GM23338 (cell line): ENCODE measurements around the gene GLE1. TPM values are rescaled to one million over a fixed set of nuclear protein-coding genes. Genes with fewer than 3 reads are reported as not detected.

Source experiments
- ATAC-seq: fragments of 200-7000 bp; cut with Tn5 transposase; 3 replicates; pipeline ENCODE4 v1.9.1; 2020
- DNase-seq: peaks from one replicate; pipeline ENCODE4 v3.0.0-alpha.2; 2015; ENCODE audit warnings: low spot score
- H2AFZ ChIP-seq: fragments of 200-600 bp; sonication (generic); 2 replicates; pipeline ENCODE4 v1.8.0; 2016; ENCODE audit warnings: antibody characterized with exemption, mild to moderate bottlenecking, moderate library complexity
- H3F3A ChIP-seq: fragments of 200-600 bp; sonication (generic); replicated peaks from 2 replicates; pipeline ENCODE4 v1.8.0; 2017; ENCODE audit warnings: antibody characterized with exemption, mixed run types, low read depth
- H3K27ac ChIP-seq: fragments of 200-600 bp; sonication (generic); 2 replicates; pipeline ENCODE4 v1.6.1; 2016; ENCODE audit warnings: low read depth
- H3K27me3 ChIP-seq: fragments of 200-600 bp; sonication (generic); 2 replicates; pipeline ENCODE4 v1.8.0; 2016; ENCODE audit warnings: mild to moderate bottlenecking, mixed run types, moderate library complexity; ENCODE audit not compliant: insufficient read depth
- H3K36me3 ChIP-seq: fragments of 200-600 bp; sonication (generic); 2 replicates; pipeline ENCODE4 v1.8.0; 2016; ENCODE audit warnings: mild to moderate bottlenecking; ENCODE audit not compliant: insufficient read depth
- H3K4me1 ChIP-seq: fragments of 200-600 bp; sonication (generic); 2 replicates; pipeline ENCODE4 v1.8.0; 2016; ENCODE audit warnings: mild to moderate bottlenecking, moderate library complexity; ENCODE audit not compliant: insufficient read depth
- H3K4me2 ChIP-seq: fragments of 200-600 bp; sonication (generic); 2 replicates; pipeline ENCODE4 v1.7.1; 2017; ENCODE audit warnings: mixed run types
- H3K4me3 ChIP-seq: fragments of 200-600 bp; sonication (generic); 2 replicates; pipeline ENCODE4 v1.6.1; 2016; ENCODE audit warnings: mixed run types
- H3K79me2 ChIP-seq: fragments of 200-600 bp; sonication (generic); replicated peaks from 2 replicates; pipeline ENCODE4 v1.8.0; 2017; ENCODE audit warnings: mild to moderate bottlenecking; ENCODE audit not compliant: insufficient read depth
- H3K9me2 ChIP-seq: fragments of 200-600 bp; sonication (generic); 2 replicates; pipeline ENCODE4 v1.8.0; 2017; ENCODE audit not compliant: insufficient read depth
- H4K20me1 ChIP-seq: fragments of 200-600 bp; sonication (generic); replicated peaks from 2 replicates; pipeline ENCODE4 v1.8.0; 2017; ENCODE audit warnings: mild to moderate bottlenecking; ENCODE audit not compliant: insufficient read depth
- H3K27ac Mint-ChIP-seq: 2 replicates; pipeline ENCODE4 v1.8.0; 2020; ENCODE audit warnings: inconsistent platforms, mild to moderate bottlenecking, moderate library complexity, mixed read lengths
- H3K27me3 Mint-ChIP-seq: 3 replicates; pipeline ENCODE4 v1.8.0; 2022; ENCODE audit warnings: low read depth, mild to moderate bottlenecking, moderate library complexity, mixed read lengths, inconsistent platforms; ENCODE audit not compliant: insufficient read depth, poor library complexity
- H3K36me3 Mint-ChIP-seq: 3 replicates; pipeline ENCODE4 v1.8.0; 2021; ENCODE audit warnings: low read depth, mild to moderate bottlenecking, inconsistent platforms, moderate library complexity, mixed read lengths
- H3K4me1 Mint-ChIP-seq: 3 replicates; pipeline ENCODE4 v1.8.0; 2020; ENCODE audit warnings: mild to moderate bottlenecking, inconsistent platforms, mixed read lengths
- H3K4me3 Mint-ChIP-seq: 3 replicates; pipeline ENCODE4 v1.8.0; 2021; ENCODE audit warnings: moderate library complexity, mild to moderate bottlenecking, inconsistent platforms, mixed read lengths
- H3K9me3 Mint-ChIP-seq: 3 replicates; pipeline ENCODE4 v1.8.0; 2020; ENCODE audit warnings: moderate library complexity, mild to moderate bottlenecking, inconsistent platforms, mixed read lengths
- CREB1 ChIP-seq: fragments of 250-450 bp; sonication (Bioruptor Pico); IDR thresholded peaks from 2 replicates; pipeline ENCODE4 v1.5.0; 2020; ENCODE audit warnings: low read depth, mild to moderate bottlenecking, moderate library complexity
- CTCF ChIP-seq, 2 experiments: fragments of 200-600 bp in 1 of 2; sonication (generic) in 1 of 2; conservative IDR thresholded peaks; 2 replicates each; pipeline versions ENCODE4 v1.5.1 to v1.6.1; 2016 to 2017; ENCODE audit warnings: antibody characterized with exemption in 2 of 2, low read depth in 2 of 2, mild to moderate bottlenecking in 2 of 2, moderate library complexity in 1 of 2
- EZH2 ChIP-seq: fragments of 200-600 bp; sonication (generic); IDR thresholded peaks from one replicate; pipeline ENCODE4 v1.8.0; 2017; ENCODE audit warnings: antibody characterized with exemption, mild to moderate bottlenecking, low read depth; ENCODE audit not compliant: unreplicated experiment
- EZH2phosphoT487 ChIP-seq: fragments of 200-600 bp; sonication (generic); IDR thresholded peaks from one replicate; pipeline ENCODE4 v1.8.1; 2018; ENCODE audit warnings: antibody characterized with exemption; ENCODE audit not compliant: unreplicated experiment
- JUNB ChIP-seq: IDR thresholded peaks from one replicate; pipeline ENCODE4 v1.6.1; 2016; ENCODE audit warnings: antibody characterized with exemption; ENCODE audit not compliant: unreplicated experiment
- NANOG ChIP-seq: IDR thresholded peaks from 2 replicates; pipeline ENCODE4 v1.6.1; 2016; ENCODE audit warnings: antibody characterized with exemption, borderline replicate concordance
- ZNF114 ChIP-seq: fragments of 250-450 bp; sonication (Bioruptor Pico); IDR thresholded peaks from 2 replicates; pipeline ENCODE4 v1.5.0; 2020; ENCODE audit warnings: mild to moderate bottlenecking, moderate library complexity
- polyA plus RNA-seq: library from polyadenylated mRNA; unstranded; fragments of >200 nt; fragmentation: Nextera tagmentation; extraction: Ambion mirVana; gene quantifications from 2 replicates; pipeline ENCODE4 v1.2.1, GENCODE V29; 2016
- total RNA-seq: library from RNA; depleted of rRNA; stranded (reverse); fragments of >200 nt; shearing (Covaris generic); gene quantifications from 2 replicates; pipeline ENCODE4 v1.2.3, GENCODE V29; 2014
- TF ChIP-seq, protein P1 (sequence below): IDR thresholded peaks from 2 replicates; pipeline ENCODE4 v1.6.1; 2016; ENCODE audit warnings: antibody characterized with exemption
- TF ChIP-seq, protein P2 (sequence below): fragments of 250-450 bp; sonication (Bioruptor Pico); IDR thresholded peaks from 2 replicates; pipeline ENCODE4 v1.5.0; 2020; ENCODE audit warnings: mild to moderate bottlenecking, moderate library complexity

Gene GLE1
- total and polyA plus RNA-seq, 2 experiments from 2014 or later: 7.4 to 22.1 TPM

DNA sequence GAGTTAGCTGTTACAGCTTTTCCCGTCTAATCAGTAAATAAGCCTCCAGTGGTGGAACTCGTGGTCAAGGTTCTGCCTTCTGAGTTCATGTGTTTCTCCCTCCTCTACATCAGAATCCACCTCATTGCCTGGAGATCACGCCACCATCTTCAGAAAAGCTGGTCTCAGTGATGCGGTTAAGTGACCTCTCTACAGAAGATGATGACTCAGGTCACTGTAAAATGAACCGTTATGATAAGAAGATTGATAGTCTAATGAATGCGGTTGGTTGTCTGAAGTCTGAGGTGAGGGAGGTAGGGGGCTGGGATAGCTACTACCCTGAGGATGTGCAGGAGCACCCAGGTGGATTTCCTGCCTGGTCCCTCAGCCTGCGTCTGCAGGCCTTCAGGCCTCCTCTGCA is 35.4 kb upstream of the GLE1 start:
- H3K36me3 Mint-ChIP-seq: peaks cover 15% of the 10 kb centered on the region
- Histone ChIP-seq H3K79me2 (no peaks in the 10 kb centered on the region), H3K27me3 (no peaks in the 10 kb centered on the region), H3K4me1 (no peaks in the 10 kb centered on the region), H3K4me3 (no peak overlapping the region), H4K20me1 (no peaks in the 10 kb centered on the region; the same call in 1 of the 2 replicates), H3K27ac (no peak overlapping the region), H3F3A (no peaks in the 10 kb centered on the region), H3K9me2 (no peaks in the 10 kb centered on the region), H3K36me3 (no peaks in the 10 kb centered on the region), H2AFZ (no peak overlapping the region), H3K4me2 (no peak overlapping the region)
- no peak overlapping the region for H3K4me3 Mint-ChIP-seq
- DNase-seq: no peak
- H3K27ac Mint-ChIP-seq: no peak overlapping the region
- no peaks in the 10 kb centered on the region for H3K9me3 Mint-ChIP-seq
- TF ChIP-seq NANOG (no peak), CTCF (conservative IDR thresholded peaks at IDR 0.05; ENCODE audit: low read depth in 2 of 2) (no peak), JUNB (no peak)
- H3K4me1 Mint-ChIP-seq: no peaks in the 10 kb centered on the region
- peaks cover 7% of the 10 kb centered on the region for H3K27me3 Mint-ChIP-seq
- ATAC-seq: no peak

- Mint-ChIP-seq H3K9me3 (no peaks in the 10 kb centered on the region), H3K27ac (no peak overlapping the region), H3K4me1 (no peaks in the 10 kb centered on the region), H3K36me3 (peaks cover 15% of the 10 kb centered on the region), H3K27me3 (peaks cover 8% of the 10 kb centered on the region), H3K4me3 (no peak overlapping the region)
- H4K20me1 ChIP-seq: no peaks in the 10 kb centered on the region
- H3K36me3 ChIP-seq: 0 out of 2 replicates have a peak, but pooled peaks cover 5% of the 10 kb centered on the region
- ATAC-seq (no peak), DNase-seq (no peak)
- H3K27me3 ChIP-seq: no peaks in the 10 kb centered on the region
- H3K27ac ChIP-seq: no peak overlapping the region
- no peaks in the 10 kb centered on the region for H3K9me2 ChIP-seq
- no peaks in the 10 kb centered on the region for H3F3A ChIP-seq
- H3K79me2 ChIP-seq: no peaks in the 10 kb centered on the region
- no peak overlapping the region for H2AFZ ChIP-seq
- no peak overlapping the region for H3K4me2 ChIP-seq
- no peaks in the 10 kb centered on the region for H3K4me1 ChIP-seq
- TF ChIP-seq ZNF114 (CRISPR knock-in tag) (no peak), EZH2phosphoT487 (no peak), CREB1 (CRISPR knock-in tag) (no peak), JUNB (no peak)
- TF ChIP-seq, protein P1, sequence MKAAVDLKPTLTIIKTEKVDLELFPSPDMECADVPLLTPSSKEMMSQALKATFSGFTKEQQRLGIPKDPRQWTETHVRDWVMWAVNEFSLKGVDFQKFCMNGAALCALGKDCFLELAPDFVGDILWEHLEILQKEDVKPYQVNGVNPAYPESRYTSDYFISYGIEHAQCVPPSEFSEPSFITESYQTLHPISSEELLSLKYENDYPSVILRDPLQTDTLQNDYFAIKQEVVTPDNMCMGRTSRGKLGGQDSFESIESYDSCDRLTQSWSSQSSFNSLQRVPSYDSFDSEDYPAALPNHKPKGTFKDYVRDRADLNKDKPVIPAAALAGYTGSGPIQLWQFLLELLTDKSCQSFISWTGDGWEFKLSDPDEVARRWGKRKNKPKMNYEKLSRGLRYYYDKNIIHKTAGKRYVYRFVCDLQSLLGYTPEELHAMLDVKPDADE: no peak
- no peak overlapping the region for H3K4me3 ChIP-seq
These were observed 34.0 kb upstream of the GLE1 start for GRCh38 chr9:128470560-128470959.

DNA sequence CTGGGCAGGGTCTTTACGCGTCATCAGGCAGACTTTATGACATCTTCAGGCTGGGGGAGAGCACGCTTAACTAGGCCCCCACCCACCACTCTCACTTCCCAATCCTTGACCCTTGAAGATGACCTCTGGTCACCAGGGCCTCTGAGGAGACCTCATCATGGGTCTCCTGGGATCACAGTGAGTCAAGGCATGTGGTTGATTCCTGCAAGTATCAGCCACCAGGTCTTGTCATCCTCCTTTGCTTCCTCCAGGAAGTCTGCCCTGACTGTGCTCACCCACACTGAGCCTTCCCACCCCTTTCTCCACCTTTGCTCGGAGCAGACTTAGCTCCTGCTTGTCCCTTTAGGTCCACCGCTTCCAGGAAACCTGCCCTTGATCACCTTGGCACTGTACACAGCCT is 31.4 kb upstream of the GLE1 start:
- Mint-ChIP-seq H3K27me3 (peaks cover 8% of the 10 kb centered on the region), H3K4me3 (no peak overlapping the region), H3K4me1 (no peaks in the 10 kb centered on the region), H3K27ac (no peak overlapping the region), H3K36me3 (peaks cover 21% of the 10 kb centered on the region), H3K9me3 (no peaks in the 10 kb centered on the region)
- no peaks in the 10 kb centered on the region for H3K27me3 ChIP-seq
- H3K4me2 ChIP-seq: no peak overlapping the region
- DNase-seq: no peak
- no peaks in the 10 kb centered on the region for H4K20me1 ChIP-seq
- H3K27ac ChIP-seq: no peak overlapping the region
- no peaks in the 10 kb centered on the region for H3K79me2 ChIP-seq
- H3K36me3 ChIP-seq: peaks cover 10% of the 10 kb centered on the region; the same call in 1 of the 2 replicates
- no peak overlapping the region for H3K4me3 ChIP-seq
- no peak overlapping the region for H2AFZ ChIP-seq
- H3F3A ChIP-seq: no peaks in the 10 kb centered on the region
- no peaks in the 10 kb centered on the region for H3K9me2 ChIP-seq
- no peak for ATAC-seq
- H3K4me1 ChIP-seq: no peaks in the 10 kb centered on the region
- TF ChIP-seq, protein P2, sequence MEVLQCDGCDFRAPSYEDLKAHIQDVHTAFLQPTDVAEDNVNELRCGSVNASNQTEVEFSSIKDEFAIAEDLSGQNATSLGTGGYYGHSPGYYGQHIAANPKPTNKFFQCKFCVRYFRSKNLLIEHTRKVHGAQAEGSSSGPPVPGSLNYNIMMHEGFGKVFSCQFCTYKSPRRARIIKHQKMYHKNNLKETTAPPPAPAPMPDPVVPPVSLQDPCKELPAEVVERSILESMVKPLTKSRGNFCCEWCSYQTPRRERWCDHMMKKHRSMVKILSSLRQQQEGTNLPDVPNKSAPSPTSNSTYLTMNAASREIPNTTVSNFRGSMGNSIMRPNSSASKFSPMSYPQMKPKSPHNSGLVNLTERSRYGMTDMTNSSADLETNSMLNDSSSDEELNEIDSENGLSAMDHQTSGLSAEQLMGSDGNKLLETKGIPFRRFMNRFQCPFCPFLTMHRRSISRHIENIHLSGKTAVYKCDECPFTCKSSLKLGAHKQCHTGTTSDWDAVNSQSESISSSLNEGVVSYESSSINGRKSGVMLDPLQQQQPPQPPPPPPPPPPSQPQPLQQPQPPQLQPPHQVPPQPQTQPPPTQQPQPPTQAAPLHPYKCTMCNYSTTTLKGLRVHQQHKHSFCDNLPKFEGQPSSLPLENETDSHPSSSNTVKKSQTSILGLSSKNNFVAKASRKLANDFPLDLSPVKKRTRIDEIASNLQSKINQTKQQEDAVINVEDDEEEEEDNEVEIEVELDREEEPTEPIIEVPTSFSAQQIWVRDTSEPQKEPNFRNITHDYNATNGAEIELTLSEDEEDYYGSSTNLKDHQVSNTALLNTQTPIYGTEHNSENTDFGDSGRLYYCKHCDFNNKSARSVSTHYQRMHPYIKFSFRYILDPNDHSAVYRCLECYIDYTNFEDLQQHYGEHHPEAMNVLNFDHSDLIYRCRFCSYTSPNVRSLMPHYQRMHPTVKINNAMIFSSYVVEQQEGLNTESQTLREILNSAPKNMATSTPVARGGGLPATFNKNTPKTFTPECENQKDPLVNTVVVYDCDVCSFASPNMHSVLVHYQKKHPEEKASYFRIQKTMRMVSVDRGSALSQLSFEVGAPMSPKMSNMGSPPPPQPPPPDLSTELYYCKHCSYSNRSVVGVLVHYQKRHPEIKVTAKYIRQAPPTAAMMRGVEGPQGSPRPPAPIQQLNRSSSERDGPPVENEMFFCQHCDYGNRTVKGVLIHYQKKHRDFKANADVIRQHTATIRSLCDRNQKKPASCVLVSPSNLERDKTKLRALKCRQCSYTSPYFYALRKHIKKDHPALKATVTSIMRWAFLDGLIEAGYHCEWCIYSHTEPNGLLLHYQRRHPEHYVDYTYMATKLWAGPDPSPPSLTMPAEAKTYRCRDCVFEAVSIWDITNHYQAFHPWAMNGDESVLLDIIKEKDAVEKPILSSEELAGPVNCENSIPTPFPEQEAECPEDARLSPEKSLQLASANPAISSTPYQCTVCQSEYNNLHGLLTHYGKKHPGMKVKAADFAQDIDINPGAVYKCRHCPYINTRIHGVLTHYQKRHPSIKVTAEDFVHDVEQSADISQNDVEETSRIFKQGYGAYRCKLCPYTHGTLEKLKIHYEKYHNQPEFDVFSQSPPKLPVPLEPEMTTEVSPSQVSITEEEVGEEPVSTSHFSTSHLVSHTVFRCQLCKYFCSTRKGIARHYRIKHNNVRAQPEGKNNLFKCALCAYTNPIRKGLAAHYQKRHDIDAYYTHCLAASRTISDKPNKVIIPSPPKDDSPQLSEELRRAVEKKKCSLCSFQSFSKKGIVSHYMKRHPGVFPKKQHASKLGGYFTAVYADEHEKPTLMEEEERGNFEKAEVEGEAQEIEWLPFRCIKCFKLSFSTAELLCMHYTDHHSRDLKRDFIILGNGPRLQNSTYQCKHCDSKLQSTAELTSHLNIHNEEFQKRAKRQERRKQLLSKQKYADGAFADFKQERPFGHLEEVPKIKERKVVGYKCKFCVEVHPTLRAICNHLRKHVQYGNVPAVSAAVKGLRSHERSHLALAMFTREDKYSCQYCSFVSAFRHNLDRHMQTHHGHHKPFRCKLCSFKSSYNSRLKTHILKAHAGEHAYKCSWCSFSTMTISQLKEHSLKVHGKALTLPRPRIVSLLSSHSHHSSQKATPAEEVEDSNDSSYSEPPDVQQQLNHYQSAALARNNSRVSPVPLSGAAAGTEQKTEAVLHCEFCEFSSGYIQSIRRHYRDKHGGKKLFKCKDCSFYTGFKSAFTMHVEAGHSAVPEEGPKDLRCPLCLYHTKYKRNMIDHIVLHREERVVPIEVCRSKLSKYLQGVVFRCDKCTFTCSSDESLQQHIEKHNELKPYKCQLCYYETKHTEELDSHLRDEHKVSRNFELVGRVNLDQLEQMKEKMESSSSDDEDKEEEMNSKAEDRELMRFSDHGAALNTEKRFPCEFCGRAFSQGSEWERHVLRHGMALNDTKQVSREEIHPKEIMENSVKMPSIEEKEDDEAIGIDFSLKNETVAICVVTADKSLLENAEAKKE: no peak
- no peak for TF ChIP-seq EZH2
